ENCODE results near the gene TNIK. TPM values are rescaled to one million over a fixed set of nuclear protein-coding genes. Genes with fewer than 3 reads are reported as not detected.

The TNIK gene
- total RNA-seq, 1 donor from 2014 or later: 38.1 TPM

- no peaks in the 10 kb centered on the region for H3K27me3 Mint-ChIP-seq
- H3K36me3 Mint-ChIP-seq: no peaks in the 10 kb centered on the region
- H3K4me1 Mint-ChIP-seq (ENCODE audit: unreplicated experiment): peaks cover 3% of the 10 kb centered on the region
- no peak for TF ChIP-seq CTCF (conservative IDR thresholded peaks at IDR 0.05)
- H3K27ac Mint-ChIP-seq: no peak overlapping the region
- no peak for DNase-seq (ENCODE audit: extremely low spot score, unreplicated experiment)
- no peaks in the 10 kb centered on the region for H3K9me3 Mint-ChIP-seq
- no peak overlapping the region for H3K4me3 Mint-ChIP-seq
Measured at GRCh38 chr3:171189394-171190080, 270.7 kb downstream of the TNIK start.

- no peaks in the 10 kb centered on the region for H3K27me3 Mint-ChIP-seq
- no peak overlapping the region for H3K4me3 Mint-ChIP-seq
- H3K27ac Mint-ChIP-seq: no peak overlapping the region
- peaks cover 10% of the 10 kb centered on the region for H3K4me1 Mint-ChIP-seq (ENCODE audit: unreplicated experiment)
- H3K36me3 Mint-ChIP-seq: no peaks in the 10 kb centered on the region
- no peak for DNase-seq (ENCODE audit: extremely low spot score, unreplicated experiment)
- peak; percentile 79 for TF ChIP-seq CTCF (conservative IDR thresholded peaks at IDR 0.05)
- no peaks in the 10 kb centered on the region for H3K9me3 Mint-ChIP-seq
Measured at GRCh38 chr3:171187706-171188290, 272.4 kb downstream of the TNIK start.

GRCh38 chr3:171186817-171187500, 273.2 kb downstream of the TNIK start:
- H3K36me3 Mint-ChIP-seq: no peaks in the 10 kb centered on the region
- H3K4me1 Mint-ChIP-seq (ENCODE audit: unreplicated experiment): peaks cover 10% of the 10 kb centered on the region
- DNase-seq (ENCODE audit: extremely low spot score, unreplicated experiment): no peak
- no peak overlapping the region for H3K4me3 Mint-ChIP-seq
- H3K27me3 Mint-ChIP-seq: no peaks in the 10 kb centered on the region
- TF ChIP-seq CTCF (conservative IDR thresholded peaks at IDR 0.05): no peak
- no peaks in the 10 kb centered on the region for H3K9me3 Mint-ChIP-seq
- no peak overlapping the region for H3K27ac Mint-ChIP-seq

GRCh38 chr3:171186383-171186782, 273.8 kb downstream of the TNIK start:
- DNase-seq (ENCODE audit: extremely low spot score, unreplicated experiment): no peak
- no peak overlapping the region for H3K4me3 Mint-ChIP-seq
- no peak for TF ChIP-seq CTCF (conservative IDR thresholded peaks at IDR 0.05)
- no peaks in the 10 kb centered on the region for H3K36me3 Mint-ChIP-seq
- H3K9me3 Mint-ChIP-seq: no peaks in the 10 kb centered on the region
- no peak overlapping the region for H3K27ac Mint-ChIP-seq
- peaks cover 10% of the 10 kb centered on the region for H3K4me1 Mint-ChIP-seq (ENCODE audit: unreplicated experiment)
- no peaks in the 10 kb centered on the region for H3K27me3 Mint-ChIP-seq

GRCh38 chr3:171185959-171186358, 274.2 kb downstream of the TNIK start:
- H3K27ac Mint-ChIP-seq: no peak overlapping the region
- no peak overlapping the region for H3K4me3 Mint-ChIP-seq
- peaks cover 10% of the 10 kb centered on the region for H3K4me1 Mint-ChIP-seq (ENCODE audit: unreplicated experiment)
- no peak for DNase-seq (ENCODE audit: extremely low spot score, unreplicated experiment)
- no peaks in the 10 kb centered on the region for H3K27me3 Mint-ChIP-seq
- H3K9me3 Mint-ChIP-seq: no peaks in the 10 kb centered on the region
- no peaks in the 10 kb centered on the region for H3K36me3 Mint-ChIP-seq
- no peak for TF ChIP-seq CTCF (conservative IDR thresholded peaks at IDR 0.05)
